Sigmoid colon (tissue), 3 donors: ENCODE measurements around the gene GNAI2.

Source experiments
- CTCF ChIP-seq, 4 experiments: fragments of 450-650 bp in 3 of 4; fragments of 200-600 bp in 1 of 4; IDR thresholded peaks; one replicate each; pipeline ENCODE4 v1.5.1; 2016 to 2019; ENCODE audit warnings: antibody characterized with exemption in 4 of 4, mild to moderate bottlenecking in 3 of 4, moderate library complexity in 2 of 4
- POLR2A ChIP-seq, 2 donors: fragments of 450-650 bp; IDR thresholded peaks; one replicate each; pipeline ENCODE4 v1.6.1; 2016; ENCODE audit warnings: antibody characterized with exemption in 2 of 2, mild to moderate bottlenecking in 2 of 2, moderate library complexity in 2 of 2

GRCh38 chr3:50289130-50289529 is 53.1 kb downstream of the GNAI2 start:
- no peak for TF ChIP-seq CTCF (IDR thresholded peaks at IDR 0.05)
- TF ChIP-seq POLR2A (IDR thresholded peaks at IDR 0.05), result no peak
